Measurements from ENCODE around the gene ALG14. TPM values are rescaled to one million over a fixed set of nuclear protein-coding genes. Genes with fewer than 3 reads are reported as not detected.

The ALG14 gene, protein sequence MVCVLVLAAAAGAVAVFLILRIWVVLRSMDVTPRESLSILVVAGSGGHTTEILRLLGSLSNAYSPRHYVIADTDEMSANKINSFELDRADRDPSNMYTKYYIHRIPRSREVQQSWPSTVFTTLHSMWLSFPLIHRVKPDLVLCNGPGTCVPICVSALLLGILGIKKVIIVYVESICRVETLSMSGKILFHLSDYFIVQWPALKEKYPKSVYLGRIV
- 1 to 10 TPM; 3.1 to 5.4 (median 3.2) TPM for polyA plus RNA-seq

DNA sequence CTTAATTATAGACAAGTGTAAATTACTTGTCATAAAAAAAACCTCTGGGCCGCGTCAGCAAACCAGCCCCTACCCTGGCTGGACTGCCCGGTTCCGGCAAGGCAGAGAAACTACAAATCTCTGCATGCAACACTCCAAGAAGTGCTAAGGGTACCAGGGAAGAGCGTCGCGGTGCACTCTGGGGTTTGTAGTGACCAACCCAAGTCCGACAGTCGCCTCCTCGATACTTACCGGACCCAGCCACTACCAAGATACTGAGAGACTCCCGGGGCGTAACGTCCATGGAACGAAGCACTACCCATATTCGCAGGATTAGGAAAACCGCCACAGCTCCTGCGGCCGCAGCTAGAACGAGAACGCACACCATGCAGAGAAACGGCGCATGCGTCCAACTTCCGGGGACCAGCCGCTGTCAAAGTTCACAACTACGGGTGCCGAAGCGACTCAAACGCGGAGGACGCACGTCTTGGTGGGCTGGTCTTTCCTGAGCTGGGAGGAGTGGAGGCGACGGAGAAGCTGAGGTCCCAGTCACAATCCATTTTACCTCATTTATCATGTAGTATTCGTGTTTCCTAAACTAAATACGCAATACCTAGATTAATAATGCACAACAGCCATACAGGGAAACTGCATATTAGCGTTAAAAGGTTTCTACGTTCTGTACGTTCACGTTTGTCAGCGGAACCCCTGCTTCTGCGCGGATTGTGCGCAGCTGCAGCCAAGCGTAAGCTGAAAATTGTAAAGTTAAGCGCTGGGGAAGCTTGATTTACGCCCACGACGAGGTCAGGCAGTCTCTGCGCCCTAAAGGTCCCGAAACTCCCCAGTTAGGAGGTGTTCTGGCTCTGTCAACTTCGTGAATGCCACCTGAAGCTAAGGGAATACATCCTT is at the start of gene ALG14:
TSS of gene ALG14 (minus strand) at position 420 of the 888 bp plus-strand sequence. CDS start at position 367, 53 bp downstream.
- Mint-ChIP-seq H3K27ac (peak within 1 kb of the TSS; percentile 85 to 98 (median 94)), H3K9me3 (no peaks in the 10 kb centered on the region), H3K27me3 (ENCODE audit: low read depth in 3 of 3) (peaks cover 6 to 13% (median 13%) of the 10 kb centered on the region in 3 donors), H3K4me1 (peaks cover 12 to 22% of the 10 kb centered on the region in 2 donors), H3K36me3 (peaks cover 0 to 4% (median 0%) of the 10 kb centered on the region in 3 donors), H3K4me3 (peak within 1 kb of the TSS; percentile 95 to 98 (median 98))
- peak; percentile 91 to 93 (median 92) for DNase-seq

DNA sequence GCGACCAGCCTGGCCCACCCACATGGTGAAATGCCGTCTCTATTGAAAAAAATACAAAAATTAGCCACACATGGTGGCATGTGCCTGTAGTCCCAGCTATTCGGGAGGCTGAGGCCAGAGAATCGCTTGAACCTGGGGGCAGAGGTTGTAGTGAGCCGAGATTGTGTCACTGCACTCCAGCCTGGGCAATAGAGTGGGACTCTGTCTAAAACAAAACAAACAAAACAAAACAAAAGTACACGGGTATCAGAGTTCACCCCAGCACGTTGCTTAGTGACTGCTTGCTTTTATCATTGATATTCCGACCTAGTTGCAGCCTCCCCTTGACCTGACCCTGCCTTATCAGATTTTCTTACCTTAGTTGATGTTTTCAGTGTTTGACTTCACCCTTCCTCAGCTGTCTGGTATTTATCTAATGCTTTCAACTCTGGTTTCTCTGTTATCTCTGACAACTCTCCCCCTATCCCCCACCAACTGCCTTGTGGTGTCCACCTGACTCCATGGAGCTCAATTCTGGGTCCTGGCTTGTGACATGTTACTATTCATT is 49.5 kb upstream of the ALG14 start:
- H3K4me3 Mint-ChIP-seq, result no peak overlapping the region
- peaks cover 11 to 22% (median 17%) of the 10 kb centered on the region in 3 donors for H3K27me3 Mint-ChIP-seq (ENCODE audit: low read depth in 3 of 3)
- no peaks in the 10 kb centered on the region for H3K36me3 Mint-ChIP-seq
- no peak for DNase-seq
- H3K4me1 Mint-ChIP-seq, result peaks cover 9 to 13% of the 10 kb centered on the region in 2 donors
- H3K27ac Mint-ChIP-seq, result no peak overlapping the region
- H3K9me3 Mint-ChIP-seq, result no peaks in the 10 kb centered on the region

DNA sequence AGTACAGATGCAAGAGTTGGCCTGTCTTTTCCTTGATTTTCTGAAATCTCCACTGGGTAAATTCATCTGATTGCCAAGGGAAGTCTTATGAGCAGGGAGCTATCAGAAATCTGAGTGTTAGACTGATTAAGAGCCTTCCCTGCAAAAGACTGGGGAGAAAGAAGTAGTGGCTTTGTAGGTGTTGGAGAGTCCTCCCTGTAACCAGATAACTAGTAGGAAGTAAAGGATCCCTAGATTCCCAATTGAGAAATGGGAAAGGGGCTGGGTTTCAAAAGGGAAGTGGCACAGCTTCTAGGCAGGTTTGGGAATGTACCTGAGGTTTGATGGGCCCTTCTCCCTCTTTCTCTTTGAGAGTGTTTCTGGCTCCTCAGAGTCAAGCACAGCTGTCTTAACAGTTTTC is 46.5 kb upstream of the ALG14 start:
- Mint-ChIP-seq H3K9me3 (no peaks in the 10 kb centered on the region), H3K27me3 (ENCODE audit: low read depth in 3 of 3) (peaks cover 12 to 37% (median 19%) of the 10 kb centered on the region in 3 donors), H3K27ac (no peak overlapping the region), H3K4me1 (peaks cover 16 to 22% of the 10 kb centered on the region in 2 donors), H3K36me3 (no peaks in the 10 kb centered on the region), H3K4me3 (no peak overlapping the region)
- DNase-seq, result no peak

DNA sequence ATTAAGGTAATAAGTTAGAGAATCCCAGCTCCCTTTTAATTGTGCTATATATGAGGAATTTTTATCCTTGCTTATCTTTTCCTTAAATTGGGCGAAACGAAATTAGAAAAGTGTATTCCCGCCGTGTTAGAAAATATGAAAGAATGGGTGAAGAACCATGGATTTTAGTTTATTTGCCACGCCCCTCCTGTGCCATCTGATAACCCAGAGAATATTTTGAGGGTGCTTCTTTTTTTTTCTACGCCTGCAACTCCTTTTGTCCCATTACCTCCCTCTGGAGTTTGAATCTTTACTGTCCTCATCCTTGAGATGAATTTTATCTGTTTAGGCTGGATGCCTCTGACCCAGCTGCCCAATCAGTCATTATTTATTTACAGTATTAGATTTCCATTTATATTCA is 46.0 kb upstream of the ALG14 start:
- peaks cover 16 to 22% of the 10 kb centered on the region in 2 donors for H3K4me1 Mint-ChIP-seq
- H3K4me3 Mint-ChIP-seq, result peak overlapping the region; percentile 51 to 80 (median 74)
- DNase-seq, result no peak
- no peak overlapping the region for H3K27ac Mint-ChIP-seq
- H3K36me3 Mint-ChIP-seq, result no peaks in the 10 kb centered on the region
- H3K9me3 Mint-ChIP-seq, result no peaks in the 10 kb centered on the region
- peaks cover 12 to 37% (median 16%) of the 10 kb centered on the region in 3 donors for H3K27me3 Mint-ChIP-seq (ENCODE audit: low read depth in 3 of 3)

DNA sequence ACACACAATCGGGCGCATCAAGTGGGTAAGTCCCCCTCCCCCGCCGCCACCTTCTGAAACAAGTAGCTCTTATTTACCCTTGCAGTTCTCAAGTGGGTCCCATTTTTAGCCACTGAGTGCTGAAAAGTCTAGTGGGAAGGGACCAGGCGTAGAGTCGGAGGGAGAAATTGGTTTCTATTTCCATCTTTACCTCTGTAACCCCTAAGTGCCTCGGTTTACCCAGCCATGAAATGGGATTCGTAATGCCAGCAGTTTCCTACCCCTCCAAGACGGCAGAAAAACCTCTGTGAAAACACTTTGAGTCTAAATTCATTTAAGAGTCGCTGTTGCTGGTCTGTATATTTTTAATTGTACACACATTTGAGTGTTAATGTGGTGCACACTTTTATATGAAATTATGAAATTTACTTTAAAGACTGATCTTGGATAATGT is 45.3 kb upstream of the ALG14 start:
- H3K27ac Mint-ChIP-seq, result no peak overlapping the region
- H3K27me3 Mint-ChIP-seq (ENCODE audit: low read depth in 3 of 3), result peaks cover 12 to 37% (median 22%) of the 10 kb centered on the region in 3 donors
- no peaks in the 10 kb centered on the region for H3K9me3 Mint-ChIP-seq
- peak overlapping the region; percentile 74 to 80 (median 78) for H3K4me3 Mint-ChIP-seq
- no peak for DNase-seq
- peaks cover 16 to 22% of the 10 kb centered on the region in 2 donors for H3K4me1 Mint-ChIP-seq
- H3K36me3 Mint-ChIP-seq, result no peaks in the 10 kb centered on the region

DNA sequence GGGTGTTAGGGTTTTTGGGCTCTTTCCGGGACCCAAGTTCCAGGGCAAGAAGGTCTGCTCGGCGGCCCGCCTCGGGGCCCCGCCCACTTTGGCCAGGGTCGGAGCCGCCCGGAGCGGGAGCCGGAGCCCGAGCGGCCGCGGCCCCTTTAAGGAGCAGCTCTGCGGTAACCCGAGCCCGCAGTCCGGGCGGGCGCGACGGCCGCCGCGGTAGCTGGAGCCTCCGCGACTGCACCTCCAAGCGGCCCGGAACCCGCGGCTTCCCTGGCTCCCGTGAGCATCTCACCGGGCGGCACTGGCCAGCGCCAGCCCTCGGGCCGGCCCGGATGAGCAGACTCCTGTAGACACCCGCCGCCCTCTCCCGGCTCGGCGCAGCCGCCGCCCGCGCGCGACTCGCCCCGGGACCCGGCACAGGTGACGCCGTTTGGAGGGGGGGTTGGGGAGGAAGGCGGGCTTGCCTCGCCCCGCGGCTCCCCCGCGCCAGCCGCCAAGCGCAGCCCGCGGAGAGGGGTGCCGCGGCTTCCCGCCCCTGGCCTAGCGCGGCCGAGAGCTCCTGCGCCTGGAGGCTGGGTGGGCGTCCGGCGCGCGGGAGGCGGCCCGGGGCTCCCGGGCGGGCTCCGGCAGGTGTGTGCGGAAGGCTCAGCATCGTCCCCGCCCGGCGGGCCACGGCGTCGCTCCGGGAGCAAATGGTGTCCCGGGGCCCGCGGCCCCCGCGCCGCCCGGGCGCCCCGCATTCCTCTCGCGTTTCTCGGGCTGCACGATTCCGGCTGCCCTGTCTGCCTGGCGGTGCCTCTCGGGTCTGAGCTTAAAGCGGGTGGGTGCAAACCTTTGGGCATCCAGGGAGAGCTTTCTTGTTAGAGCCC is 44.7 kb upstream of the ALG14 start, which contains the start of gene TLCD4:
TSS of gene TLCD4 (plus strand) at position 149 of the 860 bp plus-strand sequence. CDS start 26,547 bp downstream, outside the sequence.
- Mint-ChIP-seq H3K4me3 (peak within 1 kb of the TSS; percentile 78 to 89 (median 85)), H3K9me3 (no peaks in the 10 kb centered on the region), H3K4me1 (peaks cover 16 to 22% of the 10 kb centered on the region in 2 donors), H3K36me3 (no peaks in the 10 kb centered on the region), H3K27me3 (ENCODE audit: low read depth in 3 of 3) (peaks cover 13 to 37% (median 22%) of the 10 kb centered on the region in 3 donors), H3K27ac (no peak within 1 kb of the TSS)
- peak in 2 of 3 donors; percentile 5 to 8 for DNase-seq

DNA sequence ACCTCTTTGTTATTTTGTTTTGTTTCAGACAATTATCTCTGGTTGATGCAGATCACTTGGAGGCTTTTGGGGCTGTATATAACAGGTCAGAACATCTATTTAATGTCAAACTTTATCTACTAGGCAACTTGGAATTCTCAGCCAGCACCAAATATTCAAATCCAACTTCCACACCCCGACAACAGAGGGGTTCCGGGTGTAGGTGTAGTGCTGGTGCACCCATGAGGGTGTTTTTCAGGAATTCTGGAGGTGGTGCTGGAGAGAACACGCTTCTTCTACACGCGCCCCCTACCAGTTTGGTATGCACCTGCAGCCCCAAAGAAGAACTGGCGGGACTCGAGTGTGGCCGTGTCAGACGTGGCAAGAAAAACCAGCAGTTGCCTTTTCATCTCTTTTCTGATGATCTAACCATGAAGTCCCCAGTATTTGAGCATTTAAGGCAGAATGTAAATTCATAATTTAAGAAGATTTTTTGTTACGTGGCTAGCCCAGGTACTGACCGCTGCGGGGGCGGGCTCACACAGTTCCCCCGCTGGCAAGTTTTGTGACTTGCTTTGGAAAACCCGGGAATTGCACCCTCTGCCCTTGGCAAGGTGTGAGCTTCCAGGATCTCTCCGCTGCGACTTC is 43.9 kb upstream of the ALG14 start:
- Mint-ChIP-seq H3K4me3 (peak overlapping the region; percentile 78 to 89 (median 85)), H3K27ac (no peak overlapping the region), H3K36me3 (no peaks in the 10 kb centered on the region), H3K4me1 (peaks cover 16 to 22% of the 10 kb centered on the region in 2 donors), H3K9me3 (no peaks in the 10 kb centered on the region), H3K27me3 (ENCODE audit: low read depth in 3 of 3) (peaks cover 13 to 41% (median 22%) of the 10 kb centered on the region in 3 donors)
- DNase-seq, result peak in 2 of 3 donors; percentile 6 to 7

DNA sequence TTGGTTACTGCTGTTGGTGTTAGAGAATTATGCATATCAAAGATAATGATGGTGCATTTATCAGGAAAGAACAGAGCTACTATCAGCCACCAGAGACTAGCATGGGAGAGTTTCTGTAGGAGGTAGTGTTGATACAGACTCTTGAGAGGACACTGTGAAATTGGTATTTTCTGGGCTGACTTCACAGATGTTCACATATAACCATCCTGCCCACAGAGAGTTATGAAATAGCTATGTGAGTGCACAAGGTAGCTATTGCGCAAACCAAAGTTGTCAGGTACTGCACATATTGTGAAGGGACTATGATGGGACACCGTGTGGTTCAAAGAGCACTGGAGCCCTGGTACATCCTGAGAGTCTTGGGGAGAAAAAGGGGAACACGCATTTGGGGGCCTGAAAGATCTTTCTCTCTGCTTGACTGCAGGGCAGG is 43.0 kb upstream of the ALG14 start:
- H3K4me1 Mint-ChIP-seq, result peaks cover 16 to 22% of the 10 kb centered on the region in 2 donors
- no peaks in the 10 kb centered on the region for H3K36me3 Mint-ChIP-seq
- H3K9me3 Mint-ChIP-seq, result no peaks in the 10 kb centered on the region
- H3K4me3 Mint-ChIP-seq, result peak overlapping the region in 3 of 5 donors; percentile 5 to 38 (median 29)
- no peak overlapping the region for H3K27ac Mint-ChIP-seq
- no peak for DNase-seq
- H3K27me3 Mint-ChIP-seq (ENCODE audit: low read depth in 3 of 3), result peaks cover 17 to 43% (median 20%) of the 10 kb centered on the region in 3 donors

DNA sequence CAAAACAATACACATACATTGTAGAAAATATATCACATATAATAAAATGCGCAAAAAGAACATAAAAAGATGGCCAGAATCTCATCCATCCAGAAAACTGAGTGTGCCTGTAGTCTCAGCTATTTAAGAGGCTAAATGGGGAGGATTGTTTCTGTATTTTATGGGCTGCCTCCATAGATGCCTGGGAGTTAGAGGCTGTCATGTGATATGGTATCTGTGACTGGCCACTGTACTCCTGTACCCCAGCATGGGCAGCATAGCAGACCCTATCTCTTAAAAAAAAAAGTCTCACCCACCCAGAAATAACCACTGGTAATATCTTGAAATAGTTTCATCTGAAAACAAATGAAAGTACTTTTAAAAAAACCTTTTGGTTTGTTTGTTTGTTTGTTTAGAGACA is 40.9 kb upstream of the ALG14 start:
- peaks cover 14 to 32% (median 15%) of the 10 kb centered on the region in 3 donors for H3K27me3 Mint-ChIP-seq (ENCODE audit: low read depth in 3 of 3)
- H3K4me3 Mint-ChIP-seq, result no peak overlapping the region
- H3K36me3 Mint-ChIP-seq, result no peaks in the 10 kb centered on the region
- no peak for DNase-seq
- H3K9me3 Mint-ChIP-seq, result no peaks in the 10 kb centered on the region
- peaks cover 14 to 18% of the 10 kb centered on the region in 2 donors for H3K4me1 Mint-ChIP-seq
- no peak overlapping the region for H3K27ac Mint-ChIP-seq

DNA sequence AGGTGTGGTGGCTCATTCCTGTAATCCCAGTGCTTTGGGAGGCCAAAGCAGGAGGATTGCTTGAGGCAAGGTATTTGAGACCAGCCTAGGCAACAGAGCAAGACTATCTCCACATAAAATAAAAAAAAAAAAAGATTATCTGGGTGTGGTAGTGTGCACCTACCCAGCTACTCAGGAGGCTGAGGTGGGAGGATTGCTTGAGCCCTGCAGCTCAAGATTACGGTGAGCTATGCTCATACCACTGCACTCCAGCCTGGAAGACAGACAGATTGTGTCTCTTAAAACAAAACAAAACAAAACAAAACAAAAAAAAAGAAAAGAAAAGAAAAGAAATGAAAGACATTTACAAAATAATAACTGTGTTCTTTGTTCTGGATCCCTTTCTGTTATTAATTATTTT is 38.3 kb upstream of the ALG14 start:
- peaks cover 6 to 19% (median 7%) of the 10 kb centered on the region in 3 donors for H3K27me3 Mint-ChIP-seq (ENCODE audit: low read depth in 3 of 3)
- H3K9me3 Mint-ChIP-seq, result no peaks in the 10 kb centered on the region
- no peaks in the 10 kb centered on the region for H3K4me1 Mint-ChIP-seq
- no peak overlapping the region for H3K4me3 Mint-ChIP-seq
- H3K36me3 Mint-ChIP-seq, result no peaks in the 10 kb centered on the region
- H3K27ac Mint-ChIP-seq, result no peak overlapping the region
- no peak for DNase-seq

DNA sequence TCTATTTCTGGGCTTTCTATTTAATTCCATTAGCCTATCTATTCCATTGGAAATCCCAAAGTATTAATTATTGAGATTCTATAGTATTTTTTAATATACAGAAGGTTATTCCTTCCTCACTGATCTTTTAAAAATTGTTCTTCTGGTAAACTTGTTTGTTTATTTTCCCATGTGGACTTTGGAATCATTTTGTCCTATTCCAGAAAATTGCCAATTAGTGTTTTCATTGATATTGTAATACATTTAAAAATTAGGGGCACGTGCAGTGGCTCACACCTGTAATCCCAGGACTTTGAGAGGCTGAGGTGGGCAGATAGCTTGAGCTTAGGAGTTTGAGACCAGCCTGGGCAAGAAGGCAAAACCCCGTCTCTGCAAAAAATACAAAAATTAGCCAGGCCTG is 36.0 kb upstream of the ALG14 start:
- Mint-ChIP-seq H3K27ac (no peak overlapping the region), H3K36me3 (no peaks in the 10 kb centered on the region), H3K4me1 (no peaks in the 10 kb centered on the region), H3K4me3 (no peak overlapping the region), H3K9me3 (no peaks in the 10 kb centered on the region), H3K27me3 (ENCODE audit: low read depth in 3 of 3) (peaks cover 7 to 10% (median 8%) of the 10 kb centered on the region in 3 donors)
- DNase-seq, result no peak

DNA sequence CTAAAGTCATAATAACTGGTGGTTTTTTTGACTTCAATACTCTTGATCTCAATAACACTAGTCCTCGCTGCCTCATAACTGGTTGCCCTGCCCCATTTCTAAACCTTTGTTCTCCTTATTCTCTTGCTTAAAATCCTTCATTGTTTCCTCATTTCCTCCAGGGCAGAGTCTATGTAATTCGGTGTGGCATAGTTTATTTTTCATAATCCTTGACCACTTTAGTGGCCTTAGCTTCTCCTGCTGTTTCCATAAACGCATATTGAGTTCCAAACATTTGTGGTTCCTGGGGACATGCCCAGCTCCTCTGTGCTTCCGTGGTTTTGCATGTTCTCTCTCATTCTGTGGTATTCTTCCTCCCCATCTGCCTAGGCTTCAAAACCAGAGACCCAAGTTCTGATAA is 25.4 kb upstream of the ALG14 start:
- H3K36me3 Mint-ChIP-seq, result no peaks in the 10 kb centered on the region
- peaks cover 0 to 2% (median 0%) of the 10 kb centered on the region in 3 donors for H3K27me3 Mint-ChIP-seq (ENCODE audit: low read depth in 3 of 3)
- no peak overlapping the region for H3K27ac Mint-ChIP-seq
- H3K4me1 Mint-ChIP-seq, result no peaks in the 10 kb centered on the region
- H3K4me3 Mint-ChIP-seq, result no peak overlapping the region
- H3K9me3 Mint-ChIP-seq, result peaks cover 0 to 2% (median 0%) of the 10 kb centered on the region in 6 donors
- DNase-seq, result no peak
